Breast epithelium (tissue), 4 donors: ENCODE results near the gene RPS21. TPM values are rescaled to one million over a fixed set of nuclear protein-coding genes. Genes with fewer than 3 reads are reported as not detected.
A peak's percentile ranks its signal among the peaks of the same experiment; 100 is the strongest.
"Not testable (repeated sequence)": the region's sequence is repeated elsewhere in the genome, so short reads cannot be mapped to it uniquely, and the experiment has no call there.

ENCODE experiments used
- DNase-seq, 2 donors: peaks; one replicate each; pipeline ENCODE4 v3.0.0-alpha.2; 2019; ENCODE audit warnings: low spot score in 2 of 2
- H3K27ac ChIP-seq, 2 donors: fragments of 200-600 bp; sonication (generic) in 1 of 2; one replicate each; pipeline ENCODE4 v1.5.1; 2016 to 2019; ENCODE audit warnings: mild to moderate bottlenecking in 1 of 2
- H3K27me3 ChIP-seq, 2 donors: fragments of 200-600 bp; sonication (generic) in 1 of 2; one replicate each; pipeline versions ENCODE4 v1.5.1 to v1.6.0; 2017 to 2019; ENCODE audit warnings: control low read depth in 1 of 2, mild to moderate bottlenecking in 1 of 2
- H3K36me3 ChIP-seq: fragments of 200-600 bp; one replicate; pipeline ENCODE4 v1.5.1; 2019
- H3K4me1 ChIP-seq, 2 donors: fragments of 200-600 bp; sonication (generic); one replicate each; pipeline ENCODE4 v1.5.1; 2016 to 2019; ENCODE audit warnings: control low read depth in 1 of 2
- H3K4me3 ChIP-seq, 3 donors: fragments of 200-600 bp; sonication (generic); 1 replicate in 2 of 3; 2 replicates in 1 of 3; pipeline ENCODE4 v1.5.1; 2016 to 2019; ENCODE audit warnings: mild to moderate bottlenecking in 3 of 3, moderate library complexity in 2 of 3
- H3K9me3 ChIP-seq, 2 donors: fragments of 200-600 bp; sonication (generic) in 1 of 2; one replicate each; pipeline ENCODE4 v1.5.1; 2016 to 2019; ENCODE audit warnings: control low read depth in 1 of 2
- CTCF ChIP-seq, 3 donors: fragments of 450-650 bp; IDR thresholded peaks; one replicate each; pipeline ENCODE4 v1.5.1; 2016 to 2017; ENCODE audit warnings: antibody characterized with exemption in 3 of 3, mild to moderate bottlenecking in 3 of 3, moderate library complexity in 3 of 3
- POLR2A ChIP-seq: fragments of 450-650 bp; IDR thresholded peaks from one replicate; pipeline ENCODE4 v1.6.1; 2016; ENCODE audit warnings: antibody characterized with exemption, mild to moderate bottlenecking, moderate library complexity
- POLR2AphosphoS5 ChIP-seq, 3 donors: sonication (generic); formaldehyde crosslinking; IDR thresholded peaks; one replicate each; pipeline ENCODE4 v1.6.1; 2017; ENCODE audit warnings: antibody characterized with exemption in 3 of 3
- intact Hi-C: fragments of 100-400 bp; cut with DNase I; formaldehyde crosslinking; loops from one replicate; pipeline ENCODE4 v1.15.1; 2023; ENCODE audit warnings: low total_unique reads
- total RNA-seq, 3 donors: library from RNA; depleted of rRNA; stranded (reverse); fragments of >200 nt; gene quantifications; one replicate each; pipeline ENCODE4 v1.1.0, GENCODE V29; 2016

RPS21 gene
- total RNA-seq, 3 donors from 2014 or later, result 1,723 to 3,116 (median 2,974) TPM

- no peak overlapping the region for H3K27ac ChIP-seq
- intact Hi-C loops, result no loop called here
- DNase-seq, result no peak
- H3K36me3 ChIP-seq, result no peaks in the 10 kb centered on the region
- peaks cover 0 to 18% of the 10 kb centered on the region in 2 donors for H3K27me3 ChIP-seq
- no peaks in the 10 kb centered on the region for H3K9me3 ChIP-seq
- no peak overlapping the region for H3K4me3 ChIP-seq
- peaks cover 9 to 11% of the 10 kb centered on the region in 2 donors for H3K4me1 ChIP-seq
- TF ChIP-seq POLR2AphosphoS5 (IDR thresholded peaks at IDR 0.05) (no peak), CTCF (IDR thresholded peaks at IDR 0.05) (no peak), POLR2A (no peak)
Measured at GRCh38 chr20:62425281-62426058, 38.6 kb downstream of the RPS21 start.

- DNase-seq, H3K9me3 ChIP-seq, H3K36me3 ChIP-seq, H3K4me3 ChIP-seq, H3K27ac ChIP-seq, intact Hi-C loops: not testable (repeated sequence)
- H3K27me3 ChIP-seq, result peaks cover 0 to 18% of the 10 kb centered on the region in 2 donors
- peaks cover 9 to 11% of the 10 kb centered on the region in 2 donors for H3K4me1 ChIP-seq
Measured at GRCh38 chr20:62426059-62426348, 39.1 kb downstream of the RPS21 start.

- H3K4me1 ChIP-seq, result peaks cover 9 to 11% of the 10 kb centered on the region in 2 donors
- DNase-seq, result peak in 1 of 2 donors; percentile 65
- H3K9me3 ChIP-seq, result no peaks in the 10 kb centered on the region
- H3K27ac ChIP-seq, result peak overlapping the region in 1 of 2 donors; percentile 72
- peaks cover 0 to 18% of the 10 kb centered on the region in 2 donors for H3K27me3 ChIP-seq
- no peak for TF ChIP-seq CTCF (IDR thresholded peaks at IDR 0.05)
- TF ChIP-seq POLR2A, result no peak
- TF ChIP-seq POLR2AphosphoS5 (IDR thresholded peaks at IDR 0.05), result no peak
- no peaks in the 10 kb centered on the region for H3K36me3 ChIP-seq
- intact Hi-C loops, result no loop called here
- H3K4me3 ChIP-seq, result peak overlapping the region in 2 of 3 donors; percentile 39 to 55
Measured at GRCh38 chr20:62426699-62427131, 39.8 kb downstream of the RPS21 start.

GRCh38 chr20:62427172-62428001 is 40.5 kb downstream of the RPS21 start, which contains the start of gene RBBP8NL:
Gene RBBP8NL (minus strand): TSS chr20:62427539. CDS start chr20:62419647, 7,892 bp downstream.
- peaks cover 0 to 18% of the 10 kb centered on the region in 2 donors for H3K27me3 ChIP-seq
- peak; percentile 16 to 60 (median 35) for TF ChIP-seq CTCF (IDR thresholded peaks at IDR 0.05)
- TF ChIP-seq POLR2A, result no peak
- peak; percentile 26 to 82 (median 56) for TF ChIP-seq POLR2AphosphoS5 (IDR thresholded peaks at IDR 0.05)
- intact Hi-C loops, result no loop called here
- peaks cover 9 to 11% of the 10 kb centered on the region in 2 donors for H3K4me1 ChIP-seq
- H3K27ac ChIP-seq, result peak within 1 kb of the TSS; percentile 65 to 72
- peak; percentile 94 to 95 for DNase-seq
- peak within 1 kb of the TSS in 2 of 3 donors; percentile 39 to 55 for H3K4me3 ChIP-seq
- no peaks in the 10 kb centered on the region for H3K9me3 ChIP-seq
- H3K36me3 ChIP-seq, result no peaks in the 10 kb centered on the region

GRCh38 chr20:62428002-62428372 is 41.1 kb downstream of the RPS21 start:
- Histone ChIP-seq H3K27me3 (peaks cover 0 to 14% of the 10 kb centered on the region in 2 donors), H3K4me1 (peaks cover 9 to 11% of the 10 kb centered on the region in 2 donors), H3K36me3 (no peaks in the 10 kb centered on the region), H3K27ac (peak overlapping the region; percentile 65 to 72), H3K4me3 (no peak overlapping the region), H3K9me3 (no peaks in the 10 kb centered on the region)
- intact Hi-C loops, result no loop called here
- no peak for DNase-seq
- TF ChIP-seq POLR2AphosphoS5 (IDR thresholded peaks at IDR 0.05) (no peak), CTCF (IDR thresholded peaks at IDR 0.05) (no peak), POLR2A (no peak)
